SK-N-SH (cell line): Measurements from ENCODE around the gene UTP11. TPM values are rescaled to one million over a fixed set of nuclear protein-coding genes. Genes with fewer than 3 reads are reported as not detected.

Experiments
- CTCF ChIA-PET: fragments of 300-600, 350-600 bp; formaldehyde crosslinking; extraction: SDS; loops from one replicate; lab custom pipeline; 2021; lab: Yijun Ruan, JAX
- POLR2A ChIA-PET: fragments of 350-600 bp; sonication (Branson Sonifier 250); formaldehyde crosslinking; extraction: SDS; loops from one replicate; lab custom pipeline; 2020; ENCODE audit warnings: antibody characterized with exemption, inconsistent platforms; lab: Yijun Ruan, JAX
- DNase-seq: peaks from one replicate; pipeline ENCODE4 v3.0.0; 2012
- H2AFZ ChIP-seq: fragments of 200-600 bp; sonication (generic); 2 replicates; pipeline ENCODE4 v1.8.1; 2016; ENCODE audit warnings: antibody characterized with exemption, mild to moderate bottlenecking, low read depth
- H3F3A ChIP-seq: fragments of 200-600 bp; sonication (generic); replicated peaks from 2 replicates; pipeline ENCODE3; 2016; ENCODE audit warnings: antibody characterized with exemption, mild to moderate bottlenecking; ENCODE audit not compliant: insufficient read depth
- H3K27ac ChIP-seq, 2 experiments: fragments of 200-500 bp in 1 of 2; fragments of 200-600 bp in 1 of 2; sonication (Bioruptor generic) in 1 of 2; sonication (generic), shearing (Covaris generic) in 1 of 2; 2 replicates each; pipeline versions ENCODE4 v1.5.1 to v1.6.1; 2014 to 2016; ENCODE audit warnings: low read depth in 2 of 2, inconsistent platforms in 1 of 2, low read length in 1 of 2, mild to moderate bottlenecking in 1 of 2, mixed read lengths in 1 of 2
- H3K27me3 ChIP-seq: fragments of 200-600 bp; sonication (generic), shearing (Covaris generic); 2 replicates; pipeline ENCODE4 v1.6.1; 2016; ENCODE audit warnings: mixed run types; ENCODE audit not compliant: insufficient read depth
- H3K36me3 ChIP-seq, 2 experiments: fragments of 200-500 bp in 1 of 2; fragments of 200-600 bp in 1 of 2; sonication (Bioruptor generic) in 1 of 2; sonication (generic) in 1 of 2; replicated peaks in 1 of 2; 2 replicates each; pipeline versions ENCODE3 to v1.5.1; 2014 to 2016; ENCODE audit warnings: low read length in 1 of 2, mild to moderate bottlenecking in 1 of 2; ENCODE audit not compliant: insufficient read depth in 2 of 2, control insufficient read depth in 1 of 2
- H3K4me1 ChIP-seq, 2 experiments: fragments of 200-500 bp in 1 of 2; fragments of 200-600 bp in 1 of 2; sonication (Bioruptor generic) in 1 of 2; sonication (generic), shearing (Covaris generic) in 1 of 2; 2 replicates each; pipeline versions ENCODE4 v1.5.1 to v1.6.1; 2014 to 2016; ENCODE audit warnings: low read depth in 1 of 2, low read length in 1 of 2, mixed run types in 1 of 2; ENCODE audit not compliant: insufficient read depth in 2 of 2, control insufficient read depth in 1 of 2
- H3K4me2 ChIP-seq: fragments of 200-600 bp; sonication (generic), shearing (Covaris generic); 2 replicates; pipeline ENCODE4 v1.6.1; 2017; ENCODE audit warnings: mixed run types
- H3K4me3 ChIP-seq, 2 experiments: fragments of 200-500 bp in 1 of 2; fragments of 200-600 bp in 1 of 2; sonication (Bioruptor generic) in 1 of 2; sonication (generic), shearing (Covaris generic) in 1 of 2; 2 replicates each; pipeline versions ENCODE4 v1.5.1 to v1.8.1; 2014 to 2016; ENCODE audit warnings: low read depth in 2 of 2, inconsistent platforms in 1 of 2, low read length in 1 of 2, mild to moderate bottlenecking in 1 of 2, mixed read lengths in 1 of 2, moderate library complexity in 1 of 2
- H3K79me2 ChIP-seq: fragments of 200-600 bp; sonication (generic); 2 replicates; pipeline ENCODE4 v1.8.1; 2017; ENCODE audit warnings: mild to moderate bottlenecking; ENCODE audit not compliant: insufficient read depth
- H3K9ac ChIP-seq: fragments of 200-600 bp; sonication (generic); 2 replicates; pipeline ENCODE4 v1.6.1; 2017; ENCODE audit warnings: mixed run types
- H3K9me2 ChIP-seq: fragments of 200-600 bp; sonication (generic); 2 replicates; pipeline ENCODE4 v1.6.1; 2017; ENCODE audit warnings: mixed run types
- H3K9me3 ChIP-seq: fragments of 200-600 bp; sonication (generic); 2 replicates; pipeline ENCODE4 v1.6.1; 2017; ENCODE audit warnings: mixed run types, mild to moderate bottlenecking, moderate library complexity
- H4K20me1 ChIP-seq: fragments of 200-600 bp; sonication (generic); 2 replicates; pipeline ENCODE4 v1.6.1; 2017; ENCODE audit warnings: mild to moderate bottlenecking, mixed run types; ENCODE audit not compliant: insufficient read depth
- CHD2 ChIP-seq: fragments of 150-350 bp; IDR thresholded peaks from 2 replicates; pipeline ENCODE4 v1.6.1; 2018; ENCODE audit warnings: low read length; ENCODE audit not compliant: partially characterized antibody
- ELF1 ChIP-seq: IDR thresholded peaks from 2 replicates; pipeline ENCODE4 v1.4.0; 2012
- EP300 ChIP-seq, 2 experiments: IDR thresholded peaks; 2 replicates each; pipeline versions ENCODE4 v1.4.0 to v1.6.1; 2012; ENCODE audit warnings: borderline replicate concordance in 1 of 2, low read depth in 1 of 2, low read length in 1 of 2
- EZH2phosphoT487 ChIP-seq: fragments of 200-600 bp; sonication (generic); IDR thresholded peaks from 2 replicates; pipeline ENCODE4 v1.6.1; 2017; ENCODE audit warnings: low read depth, mixed run types, mild to moderate bottlenecking, antibody characterized with exemption, moderate library complexity, borderline replicate concordance
- FOXM1 ChIP-seq: IDR thresholded peaks from 2 replicates; pipeline ENCODE4 v1.4.0; 2012; ENCODE audit warnings: low read depth, mild to moderate bottlenecking
- GATA2 ChIP-seq: sonication (generic); formaldehyde crosslinking; IDR thresholded peaks from 2 replicates; pipeline ENCODE4 v1.5.0; 2020; ENCODE audit warnings: mild to moderate bottlenecking, missing genetic modification reagents
- JUND ChIP-seq: IDR thresholded peaks from 2 replicates; pipeline ENCODE4 v1.4.0; 2012
- MEF2A ChIP-seq: IDR thresholded peaks from 2 replicates; pipeline ENCODE4 v1.4.0; 2012; ENCODE audit warnings: low read depth, borderline replicate concordance
- MXI1 ChIP-seq: IDR thresholded peaks from 2 replicates; pipeline ENCODE4 v1.6.1; 2012; ENCODE audit warnings: mild to moderate bottlenecking, low read depth, low read length, improper control_type of control experiment
- NFIC ChIP-seq: IDR thresholded peaks from 2 replicates; pipeline ENCODE4 v1.4.0; 2012; ENCODE audit warnings: borderline replicate concordance
- NRF1 ChIP-seq: IDR thresholded peaks from 2 replicates; pipeline ENCODE4 v1.6.1; 2012; ENCODE audit warnings: low read depth, mild to moderate bottlenecking, low read length
- RAD21 ChIP-seq: IDR thresholded peaks from 2 replicates; pipeline ENCODE4 v1.6.1; 2012; ENCODE audit warnings: mild to moderate bottlenecking, low read length
- RCOR1 ChIP-seq: fragments of 150-350 bp; IDR thresholded peaks from 2 replicates; pipeline ENCODE4 v1.6.1; 2017; ENCODE audit warnings: antibody characterized with exemption, low read length
- RFX5 ChIP-seq: IDR thresholded peaks from 2 replicates; pipeline ENCODE4 v1.6.1; 2012; ENCODE audit warnings: mild to moderate bottlenecking, improper control_type of control experiment, low read length
- SIN3A ChIP-seq: IDR thresholded peaks from 2 replicates; pipeline ENCODE4 v1.6.1; 2012; ENCODE audit warnings: low read depth, mild to moderate bottlenecking, low read length, moderate library complexity, borderline replicate concordance
- TEAD4 ChIP-seq: IDR thresholded peaks from 2 replicates; pipeline ENCODE4 v1.4.0; 2012; ENCODE audit warnings: mild to moderate bottlenecking, borderline replicate concordance; ENCODE audit not compliant: insufficient read depth
- WGBS: methylation state at CpG from one replicate; pipeline ENCODE4 v1.1.6; 2017; ENCODE audit warnings: low lambda C conversion rate; 5-methylcytosine and 5-hydroxymethylcytosine counted together
- polyA plus RNA-seq, 3 experiments: library from polyadenylated mRNA; depleted of rRNA; stranded (reverse); fragments of >200 nt; gene quantifications; 2 replicates each; pipeline ENCODE4 v1.2.3, GENCODE V29; 2012
- TF ChIP-seq, protein P1 (sequence below): IDR thresholded peaks from 2 replicates; pipeline ENCODE4 v1.6.1; 2012; ENCODE audit warnings: mild to moderate bottlenecking, low read depth, low read length, moderate library complexity
- TF ChIP-seq, protein P2 (sequence below): fragments of 200-600 bp; sonication (generic); IDR thresholded peaks from 2 replicates; pipeline ENCODE4 v1.6.1; 2017; ENCODE audit warnings: antibody characterized with exemption, mild to moderate bottlenecking, moderate library complexity
- TF ChIP-seq, protein P3 (sequence below): IDR thresholded peaks from 2 replicates; pipeline ENCODE4 v1.4.0; 2012; ENCODE audit warnings: low read depth, borderline replicate concordance
- TF ChIP-seq, protein P4 (sequence below): IDR thresholded peaks from 2 replicates; pipeline ENCODE4; 2012

Gene UTP11
- polyA plus RNA-seq, 1 of the 3 experiments (the other 2 are of a cell fraction) = 26.8 TPM

DNA sequence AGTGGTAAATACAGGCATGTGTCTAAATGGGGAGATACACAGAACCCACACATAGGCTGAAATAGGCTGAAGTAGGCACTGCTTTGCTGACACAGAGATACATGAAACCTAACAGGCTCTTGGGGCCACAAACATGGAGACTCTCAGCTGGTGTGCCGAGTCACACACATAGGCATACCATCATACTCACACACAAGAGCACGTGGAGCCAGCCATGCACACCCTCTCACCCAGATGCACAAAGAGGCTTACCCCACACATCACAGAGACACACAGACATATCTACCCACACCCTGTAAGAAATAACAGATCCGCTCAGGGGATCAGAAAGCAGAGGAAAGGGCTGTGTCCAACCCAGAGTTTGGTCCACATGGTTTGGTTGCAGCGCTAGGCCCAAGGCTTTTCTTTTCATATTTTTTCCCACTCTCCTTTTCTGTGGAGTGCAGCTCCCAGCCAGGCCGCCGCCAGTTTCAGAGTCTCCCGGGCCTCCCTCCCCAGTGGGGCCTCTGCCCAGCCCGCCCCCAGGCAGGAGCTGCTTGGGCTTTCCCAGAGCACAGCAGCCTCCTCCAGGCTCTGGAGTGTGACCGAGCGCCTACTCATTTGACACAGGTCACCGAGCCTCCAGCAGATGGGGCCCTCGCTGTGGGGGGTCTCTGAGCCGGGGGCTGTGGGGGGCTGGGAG lies 38.0 kb downstream of the UTP11 start:
- Histone ChIP-seq H3K4me1 (peaks cover 0 to 3% of the 10 kb centered on the region in 2 experiments; a peak in 1 of 4 replicates), H3K9me3 (no peaks in the 10 kb centered on the region), H3K4me2 (no peak overlapping the region), H4K20me1 (peaks cover 4% of the 10 kb centered on the region; the same call in 1 of the 2 replicates), H3K79me2 (no peaks in the 10 kb centered on the region), H3K36me3 (no peaks in the 10 kb centered on the region), H3K4me3 (no peak overlapping the region), H2AFZ (no peak overlapping the region), H3K9ac (no peak overlapping the region), H3K9me2 (no peaks in the 10 kb centered on the region), H3K27me3 (peaks cover 26% of the 10 kb centered on the region), H3F3A (no peaks in the 10 kb centered on the region), H3K27ac (no peak overlapping the region)
- 56% methylated on average over 7 of the region's 13 CpGs for WGBS
- TF ChIP-seq MEF2A = no peak
- TF ChIP-seq NRF1 = no peak
- no peak for TF ChIP-seq RAD21
- no peak for TF ChIP-seq ELF1
- no peak for TF ChIP-seq TEAD4
- TF ChIP-seq, protein P1, sequence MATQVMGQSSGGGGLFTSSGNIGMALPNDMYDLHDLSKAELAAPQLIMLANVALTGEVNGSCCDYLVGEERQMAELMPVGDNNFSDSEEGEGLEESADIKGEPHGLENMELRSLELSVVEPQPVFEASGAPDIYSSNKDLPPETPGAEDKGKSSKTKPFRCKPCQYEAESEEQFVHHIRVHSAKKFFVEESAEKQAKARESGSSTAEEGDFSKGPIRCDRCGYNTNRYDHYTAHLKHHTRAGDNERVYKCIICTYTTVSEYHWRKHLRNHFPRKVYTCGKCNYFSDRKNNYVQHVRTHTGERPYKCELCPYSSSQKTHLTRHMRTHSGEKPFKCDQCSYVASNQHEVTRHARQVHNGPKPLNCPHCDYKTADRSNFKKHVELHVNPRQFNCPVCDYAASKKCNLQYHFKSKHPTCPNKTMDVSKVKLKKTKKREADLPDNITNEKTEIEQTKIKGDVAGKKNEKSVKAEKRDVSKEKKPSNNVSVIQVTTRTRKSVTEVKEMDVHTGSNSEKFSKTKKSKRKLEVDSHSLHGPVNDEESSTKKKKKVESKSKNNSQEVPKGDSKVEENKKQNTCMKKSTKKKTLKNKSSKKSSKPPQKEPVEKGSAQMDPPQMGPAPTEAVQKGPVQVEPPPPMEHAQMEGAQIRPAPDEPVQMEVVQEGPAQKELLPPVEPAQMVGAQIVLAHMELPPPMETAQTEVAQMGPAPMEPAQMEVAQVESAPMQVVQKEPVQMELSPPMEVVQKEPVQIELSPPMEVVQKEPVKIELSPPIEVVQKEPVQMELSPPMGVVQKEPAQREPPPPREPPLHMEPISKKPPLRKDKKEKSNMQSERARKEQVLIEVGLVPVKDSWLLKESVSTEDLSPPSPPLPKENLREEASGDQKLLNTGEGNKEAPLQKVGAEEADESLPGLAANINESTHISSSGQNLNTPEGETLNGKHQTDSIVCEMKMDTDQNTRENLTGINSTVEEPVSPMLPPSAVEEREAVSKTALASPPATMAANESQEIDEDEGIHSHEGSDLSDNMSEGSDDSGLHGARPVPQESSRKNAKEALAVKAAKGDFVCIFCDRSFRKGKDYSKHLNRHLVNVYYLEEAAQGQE = no peak
- TF ChIP-seq FOXM1 = no peak
- TF ChIP-seq CHD2 = no peak
- TF ChIP-seq, protein P2, sequence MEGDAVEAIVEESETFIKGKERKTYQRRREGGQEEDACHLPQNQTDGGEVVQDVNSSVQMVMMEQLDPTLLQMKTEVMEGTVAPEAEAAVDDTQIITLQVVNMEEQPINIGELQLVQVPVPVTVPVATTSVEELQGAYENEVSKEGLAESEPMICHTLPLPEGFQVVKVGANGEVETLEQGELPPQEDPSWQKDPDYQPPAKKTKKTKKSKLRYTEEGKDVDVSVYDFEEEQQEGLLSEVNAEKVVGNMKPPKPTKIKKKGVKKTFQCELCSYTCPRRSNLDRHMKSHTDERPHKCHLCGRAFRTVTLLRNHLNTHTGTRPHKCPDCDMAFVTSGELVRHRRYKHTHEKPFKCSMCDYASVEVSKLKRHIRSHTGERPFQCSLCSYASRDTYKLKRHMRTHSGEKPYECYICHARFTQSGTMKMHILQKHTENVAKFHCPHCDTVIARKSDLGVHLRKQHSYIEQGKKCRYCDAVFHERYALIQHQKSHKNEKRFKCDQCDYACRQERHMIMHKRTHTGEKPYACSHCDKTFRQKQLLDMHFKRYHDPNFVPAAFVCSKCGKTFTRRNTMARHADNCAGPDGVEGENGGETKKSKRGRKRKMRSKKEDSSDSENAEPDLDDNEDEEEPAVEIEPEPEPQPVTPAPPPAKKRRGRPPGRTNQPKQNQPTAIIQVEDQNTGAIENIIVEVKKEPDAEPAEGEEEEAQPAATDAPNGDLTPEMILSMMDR = no peak
- TF ChIP-seq, protein P3, sequence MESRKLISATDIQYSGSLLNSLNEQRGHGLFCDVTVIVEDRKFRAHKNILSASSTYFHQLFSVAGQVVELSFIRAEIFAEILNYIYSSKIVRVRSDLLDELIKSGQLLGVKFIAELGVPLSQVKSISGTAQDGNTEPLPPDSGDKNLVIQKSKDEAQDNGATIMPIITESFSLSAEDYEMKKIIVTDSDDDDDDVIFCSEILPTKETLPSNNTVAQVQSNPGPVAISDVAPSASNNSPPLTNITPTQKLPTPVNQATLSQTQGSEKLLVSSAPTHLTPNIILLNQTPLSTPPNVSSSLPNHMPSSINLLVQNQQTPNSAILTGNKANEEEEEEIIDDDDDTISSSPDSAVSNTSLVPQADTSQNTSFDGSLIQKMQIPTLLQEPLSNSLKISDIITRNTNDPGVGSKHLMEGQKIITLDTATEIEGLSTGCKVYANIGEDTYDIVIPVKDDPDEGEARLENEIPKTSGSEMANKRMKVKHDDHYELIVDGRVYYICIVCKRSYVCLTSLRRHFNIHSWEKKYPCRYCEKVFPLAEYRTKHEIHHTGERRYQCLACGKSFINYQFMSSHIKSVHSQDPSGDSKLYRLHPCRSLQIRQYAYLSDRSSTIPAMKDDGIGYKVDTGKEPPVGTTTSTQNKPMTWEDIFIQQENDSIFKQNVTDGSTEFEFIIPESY = no peak
- TF ChIP-seq NFIC = no peak
- no peak for TF ChIP-seq EZH2phosphoT487
- TF ChIP-seq RCOR1 = no peak
- no peak for TF ChIP-seq MXI1
- no peak for TF ChIP-seq SIN3A
- TF ChIP-seq RFX5 = no peak
- no peak for TF ChIP-seq JUND
- TF ChIP-seq, protein P4, sequence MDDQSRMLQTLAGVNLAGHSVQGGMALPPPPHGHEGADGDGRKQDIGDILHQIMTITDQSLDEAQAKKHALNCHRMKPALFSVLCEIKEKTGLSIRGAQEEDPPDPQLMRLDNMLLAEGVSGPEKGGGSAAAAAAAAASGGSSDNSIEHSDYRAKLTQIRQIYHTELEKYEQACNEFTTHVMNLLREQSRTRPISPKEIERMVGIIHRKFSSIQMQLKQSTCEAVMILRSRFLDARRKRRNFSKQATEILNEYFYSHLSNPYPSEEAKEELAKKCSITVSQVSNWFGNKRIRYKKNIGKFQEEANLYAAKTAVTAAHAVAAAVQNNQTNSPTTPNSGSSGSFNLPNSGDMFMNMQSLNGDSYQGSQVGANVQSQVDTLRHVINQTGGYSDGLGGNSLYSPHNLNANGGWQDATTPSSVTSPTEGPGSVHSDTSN = no peak
- no peak for TF ChIP-seq EP300 (IDR thresholded peaks at IDR 0.05; ENCODE audit: borderline replicate concordance in 1 of 2, low read depth in 1 of 2, low read length in 1 of 2)
- no peak for TF ChIP-seq GATA2 (CRISPR knock-in tag)
- ChIA-PET CTCF (no interaction called here), POLR2A (no interaction called here)
- DNase-seq = no peak
